ENCODE measurements around the gene INSIG1. TPM values are rescaled to one million over a fixed set of nuclear protein-coding genes. Genes with fewer than 3 reads are reported as not detected.
A peak's percentile ranks its signal among the peaks of the same experiment; 100 is the strongest.

The INSIG1 gene
- polyA plus RNA-seq, 1 experiment = 29.4 TPM

DNA sequence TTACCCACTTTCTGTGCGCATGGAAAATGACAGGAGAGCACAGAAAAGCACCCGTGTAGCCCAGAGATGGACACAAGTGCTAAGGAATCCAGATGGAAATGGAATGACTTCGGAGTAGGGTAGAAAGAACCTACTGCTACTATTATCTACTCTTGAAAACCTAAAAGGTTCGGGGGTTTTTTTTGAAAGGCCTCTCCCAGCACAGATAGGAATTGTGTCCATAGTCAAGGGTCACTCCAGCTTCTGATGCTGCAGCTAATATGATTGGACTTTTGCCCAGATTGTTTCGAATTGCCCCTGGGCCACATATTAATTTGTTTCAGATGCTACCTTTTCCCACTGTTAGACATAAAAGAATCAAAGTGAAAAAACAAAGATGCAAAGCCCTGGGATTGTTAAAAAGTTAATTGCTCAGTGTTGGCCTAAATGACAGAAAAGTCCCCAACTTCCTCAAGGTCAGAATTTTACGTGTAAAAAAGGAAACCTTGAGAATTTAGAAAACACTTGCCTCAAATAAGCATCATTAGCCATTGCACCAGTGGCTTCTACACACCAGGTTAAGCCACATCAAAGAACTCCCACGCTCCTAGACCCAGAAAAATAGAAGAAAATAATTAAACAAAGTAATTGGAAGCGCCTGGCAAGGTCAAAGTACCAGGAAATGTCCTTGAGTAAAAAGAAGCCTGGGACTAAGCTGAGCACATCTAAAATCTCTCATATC is 40.8 kb upstream of the INSIG1 start:
- Histone ChIP-seq H3K9me3 (ENCODE audit: control insufficient read depth, insufficient read depth, low read length) (peaks cover 7% of the 10 kb centered on the region; the same call in 1 of the 2 replicates), H3K27ac (ENCODE audit: low read depth, low read length) (no peak overlapping the region), H3K4me3 (ENCODE audit: low read depth, low read length) (no peak overlapping the region), H3K27me3 (ENCODE audit: control insufficient read depth, insufficient read depth, low read length) (no peaks in the 10 kb centered on the region)
- POLR2A ChIA-PET = no interaction called here
- TF ChIP-seq CTCF (IDR thresholded peaks at IDR 0.05; ENCODE audit: low read depth, low read length) = no peak
- CTCF ChIA-PET = no interaction called here
- DNase-seq (ENCODE audit: low read depth, low spot score) = no peak

DNA sequence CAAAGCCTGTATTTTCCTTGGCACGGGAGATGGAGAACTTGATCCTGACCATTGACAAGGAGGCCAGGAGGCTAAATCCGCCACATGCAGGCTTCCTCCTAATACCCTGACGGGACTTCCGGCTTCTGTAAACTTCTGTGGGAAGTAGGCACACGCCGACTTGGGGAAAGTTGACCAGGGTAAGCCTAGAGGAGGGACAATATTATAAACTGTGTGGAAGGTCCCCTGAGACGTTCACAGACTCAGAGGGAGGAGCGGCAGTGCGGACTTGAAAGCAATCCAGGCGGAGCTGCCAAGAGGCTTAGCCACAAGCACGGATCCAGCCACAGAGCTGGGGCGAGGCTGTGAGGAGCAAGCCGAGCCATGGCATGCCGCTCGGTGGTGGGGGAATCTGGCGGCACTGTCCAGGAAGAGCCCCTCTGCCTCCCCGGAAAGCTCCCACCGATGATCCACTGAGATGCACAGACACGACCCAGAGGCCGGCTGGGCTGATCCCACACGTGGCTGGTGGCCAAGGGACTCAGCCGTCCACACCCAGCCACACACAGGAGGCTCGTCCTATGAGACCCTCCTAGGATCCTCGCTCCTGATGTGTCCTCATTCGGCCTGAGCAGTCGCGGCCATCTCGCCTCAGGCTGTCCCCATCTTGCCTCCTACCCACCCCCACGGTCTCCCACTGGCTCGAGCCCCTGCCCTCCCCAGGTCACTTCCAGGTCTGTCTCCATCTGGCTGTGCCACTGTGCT is 40.0 kb upstream of the INSIG1 start:
- Histone ChIP-seq H3K9me3 (ENCODE audit: control insufficient read depth, insufficient read depth, low read length) (peaks cover 7% of the 10 kb centered on the region; the same call in 1 of the 2 replicates), H3K4me3 (ENCODE audit: low read depth, low read length) (no peak overlapping the region), H3K27me3 (ENCODE audit: control insufficient read depth, insufficient read depth, low read length) (no peaks in the 10 kb centered on the region), H3K27ac (ENCODE audit: low read depth, low read length) (no peak overlapping the region)
- CTCF ChIA-PET = no interaction called here
- DNase-seq (ENCODE audit: low read depth, low spot score) = no peak
- TF ChIP-seq CTCF (IDR thresholded peaks at IDR 0.05; ENCODE audit: low read depth, low read length) = no peak
- POLR2A ChIA-PET = no interaction called here

GRCh38 chr7:155258226-155258560 is 39.5 kb upstream of the INSIG1 start:
- Histone ChIP-seq H3K27me3 (ENCODE audit: control insufficient read depth, insufficient read depth, low read length) (no peaks in the 10 kb centered on the region), H3K9me3 (ENCODE audit: control insufficient read depth, insufficient read depth, low read length) (peaks cover 8% of the 10 kb centered on the region; the same call in 1 of the 2 replicates), H3K27ac (ENCODE audit: low read depth, low read length) (no peak overlapping the region), H3K4me3 (ENCODE audit: low read depth, low read length) (no peak overlapping the region)
- peak; percentile 37 for DNase-seq (ENCODE audit: low read depth, low spot score)
- TF ChIP-seq CTCF (IDR thresholded peaks at IDR 0.05; ENCODE audit: low read depth, low read length) = no peak
- POLR2A ChIA-PET = interaction anchor here (0.6 kb wide), 1 partner anchor 28 kb away, joined by 3 read pairs; no protein-coding TSS in a partner anchor
- CTCF ChIA-PET = no interaction called here

GRCh38 chr7:155259866-155260497 is 37.7 kb upstream of the INSIG1 start:
- no peak overlapping the region for H3K27ac ChIP-seq (ENCODE audit: low read depth, low read length)
- ChIA-PET POLR2A (no interaction called here), CTCF (interaction anchor here (0.6 kb wide), 1 partner anchor 38 kb away, joined by 4 read pairs; the partner anchor contains the start of gene INSIG1)
- peaks cover 12% of the 10 kb centered on the region; the same call in 1 of the 2 replicates for H3K9me3 ChIP-seq (ENCODE audit: control insufficient read depth, insufficient read depth, low read length)
- no peaks in the 10 kb centered on the region for H3K27me3 ChIP-seq (ENCODE audit: control insufficient read depth, insufficient read depth, low read length)
- no peak overlapping the region for H3K4me3 ChIP-seq (ENCODE audit: low read depth, low read length)
- TF ChIP-seq CTCF (IDR thresholded peaks at IDR 0.05; ENCODE audit: low read depth, low read length) = no peak
- DNase-seq (ENCODE audit: low read depth, low spot score) = no peak

- no peak overlapping the region for H3K27ac ChIP-seq (ENCODE audit: low read depth, low read length)
- peaks cover 2% of the 10 kb centered on the region for H3K27me3 ChIP-seq (ENCODE audit: control insufficient read depth, insufficient read depth, low read length)
- no peak for TF ChIP-seq CTCF (IDR thresholded peaks at IDR 0.05; ENCODE audit: low read depth, low read length)
- ChIA-PET CTCF (no interaction called here), POLR2A (no interaction called here)
- no peak overlapping the region for H3K4me3 ChIP-seq (ENCODE audit: low read depth, low read length)
- DNase-seq (ENCODE audit: low read depth, low spot score) = no peak
- H3K9me3 ChIP-seq (ENCODE audit: control insufficient read depth, insufficient read depth, low read length) = peaks cover 9% of the 10 kb centered on the region; the same call in 1 of the 2 replicates
Measured at GRCh38 chr7:155260498-155260872, 37.2 kb upstream of the INSIG1 start.
